ENCODE results near the gene KRT82.

DNA sequence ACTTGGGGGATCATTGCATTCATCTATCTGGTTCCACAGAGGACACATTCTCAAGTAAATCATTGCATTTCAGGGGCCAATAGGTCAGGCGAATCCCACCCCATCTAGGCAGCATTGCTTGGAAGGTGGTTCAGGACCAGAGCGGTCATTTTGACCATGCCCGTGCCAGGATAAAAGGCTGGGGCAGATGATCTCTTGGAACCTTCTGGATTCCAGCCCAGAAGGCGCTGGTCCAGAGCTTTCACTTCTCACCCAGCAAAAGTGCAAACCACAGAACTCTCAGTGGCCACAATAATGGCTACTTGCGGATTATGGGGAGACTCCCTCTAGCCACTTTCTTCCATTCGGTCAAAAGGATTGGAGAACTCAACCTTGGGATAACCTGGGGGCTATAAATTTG is 38.3 kb downstream of the KRT82 start:
- TF ChIP-seq POLR2A (IDR thresholded peaks at IDR 0.05), result no peak
- TF ChIP-seq, protein P1, sequence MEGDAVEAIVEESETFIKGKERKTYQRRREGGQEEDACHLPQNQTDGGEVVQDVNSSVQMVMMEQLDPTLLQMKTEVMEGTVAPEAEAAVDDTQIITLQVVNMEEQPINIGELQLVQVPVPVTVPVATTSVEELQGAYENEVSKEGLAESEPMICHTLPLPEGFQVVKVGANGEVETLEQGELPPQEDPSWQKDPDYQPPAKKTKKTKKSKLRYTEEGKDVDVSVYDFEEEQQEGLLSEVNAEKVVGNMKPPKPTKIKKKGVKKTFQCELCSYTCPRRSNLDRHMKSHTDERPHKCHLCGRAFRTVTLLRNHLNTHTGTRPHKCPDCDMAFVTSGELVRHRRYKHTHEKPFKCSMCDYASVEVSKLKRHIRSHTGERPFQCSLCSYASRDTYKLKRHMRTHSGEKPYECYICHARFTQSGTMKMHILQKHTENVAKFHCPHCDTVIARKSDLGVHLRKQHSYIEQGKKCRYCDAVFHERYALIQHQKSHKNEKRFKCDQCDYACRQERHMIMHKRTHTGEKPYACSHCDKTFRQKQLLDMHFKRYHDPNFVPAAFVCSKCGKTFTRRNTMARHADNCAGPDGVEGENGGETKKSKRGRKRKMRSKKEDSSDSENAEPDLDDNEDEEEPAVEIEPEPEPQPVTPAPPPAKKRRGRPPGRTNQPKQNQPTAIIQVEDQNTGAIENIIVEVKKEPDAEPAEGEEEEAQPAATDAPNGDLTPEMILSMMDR (IDR thresholded peaks at IDR 0.05), result no peak

Data from adrenal gland (tissue), 5 donors.